ENCODE measurements around the gene SNRPF. TPM values are rescaled to one million over a fixed set of nuclear protein-coding genes. Genes with fewer than 3 reads are reported as not detected.

SNRPF gene
- total RNA-seq, 2 donors from 2014 or later = 12.9 to 15.8 TPM

GRCh38 chr12:95852133-95852532 is 6.6 kb upstream of the SNRPF start:
- DNase-seq (no peak), ATAC-seq (no peak)
- intact Hi-C loops (cut with DNase I) = no loop called here

GRCh38 chr12:95857156-95857555 is 1.6 kb upstream of the SNRPF start:
- no peak for DNase-seq
- intact Hi-C loops (cut with DNase I) = no loop called here

GRCh38 chr12:95857799-95858198 is 953 bp upstream of the SNRPF start:
- ATAC-seq (no peak), DNase-seq (no peak)
- intact Hi-C loops (cut with DNase I) = no loop called here

More at GRCh38 chr12:95857156-95857555, 1.6 kb upstream of the SNRPF start:
- no peak for ATAC-seq

GRCh38 chr12:95859344-95859816 is 628 bp downstream of the SNRPF start:
- intact Hi-C loops (cut with DNase I) = no loop called here
- peak in 1 of 2 donors; percentile 12 for ATAC-seq

GRCh38 chr12:95859947-95860850 is 1.4 kb downstream of the SNRPF start:
- intact Hi-C loops (cut with DNase I) = no loop called here
- ATAC-seq (no peak), DNase-seq (no peak)

More at GRCh38 chr12:95859344-95859816, 628 bp downstream of the SNRPF start:
- no peak for DNase-seq

- ATAC-seq = no peak
- DNase-seq = no peak
- intact Hi-C loops (cut with DNase I) = no loop called here
Observed at GRCh38 chr12:95862038-95862437, 3.3 kb downstream of the SNRPF start.

GRCh38 chr12:95863337-95863736 is 4.6 kb downstream of the SNRPF start:
- no peak for ATAC-seq
- intact Hi-C loops (cut with DNase I) = no loop called here
- no peak for DNase-seq

GRCh38 chr12:95870897-95871296 is 12.1 kb downstream of the SNRPF start:
- DNase-seq = no peak
- intact Hi-C loops (cut with DNase I) = no loop called here

GRCh38 chr12:95874452-95874851 is 15.7 kb downstream of the SNRPF start:
- intact Hi-C loops (cut with DNase I) = no loop called here
- no peak for ATAC-seq
- no peak for DNase-seq

More at GRCh38 chr12:95870897-95871296, 12.1 kb downstream of the SNRPF start:
- ATAC-seq = no peak

- intact Hi-C loops (cut with DNase I) = no loop called here
- DNase-seq (no peak), ATAC-seq (no peak)
Observed at GRCh38 chr12:95877622-95878021, 18.9 kb downstream of the SNRPF start.

GRCh38 chr12:95880895-95881294 is 22.1 kb downstream of the SNRPF start:
- DNase-seq = no peak
- intact Hi-C loops (cut with DNase I) = no loop called here
- no peak for ATAC-seq

- DNase-seq = no peak
- no peak for ATAC-seq
- intact Hi-C loops (cut with DNase I) = no loop called here
Observed at GRCh38 chr12:95881331-95881955, 22.7 kb downstream of the SNRPF start.

- DNase-seq (no peak), ATAC-seq (peak in 1 of 2 donors; percentile 75)
- intact Hi-C loops (cut with DNase I) = no loop called here
Observed at GRCh38 chr12:95882080-95882479, 23.3 kb downstream of the SNRPF start.

GRCh38 chr12:95882873-95883272 is 24.1 kb downstream of the SNRPF start:
- ATAC-seq (no peak), DNase-seq (no peak)
- intact Hi-C loops (cut with DNase I) = no loop called here

GRCh38 chr12:95884998-95885397 is 26.2 kb downstream of the SNRPF start:
- DNase-seq (no peak), ATAC-seq (no peak)
- intact Hi-C loops (cut with DNase I) = no loop called here

- intact Hi-C loops (cut with DNase I) = no loop called here
- no peak for DNase-seq
- ATAC-seq = no peak
Observed at GRCh38 chr12:95887311-95887710, 28.6 kb downstream of the SNRPF start.

GRCh38 chr12:95890958-95891357 is 32.2 kb downstream of the SNRPF start:
- DNase-seq (no peak), ATAC-seq (no peak)

GRCh38 chr12:95896846-95897245 is 38.1 kb downstream of the SNRPF start:
- DNase-seq (no peak), ATAC-seq (no peak)
- intact Hi-C loops (cut with DNase I) = no loop called here

More at GRCh38 chr12:95890958-95891357, 32.2 kb downstream of the SNRPF start:
- intact Hi-C loops (cut with DNase I) = no loop called here

GRCh38 chr12:95898081-95898480 is 39.3 kb downstream of the SNRPF start:
- ATAC-seq (no peak), DNase-seq (no peak)
- intact Hi-C loops (cut with DNase I) = no loop called here

- no peak for ATAC-seq
- no peak for DNase-seq
- intact Hi-C loops (cut with DNase I) = no loop called here
Observed at GRCh38 chr12:95908573-95908972, 49.8 kb downstream of the SNRPF start.
